Body of pancreas (tissue), 4 donors: Measurements from ENCODE around the gene LCE3E.

Source experiments
- POLR2A ChIP-seq, 3 donors: fragments of 450-650 bp; IDR thresholded peaks; one replicate each; pipeline ENCODE4 v1.6.1; 2016; ENCODE audit warnings: antibody characterized with exemption in 3 of 3, mild to moderate bottlenecking in 2 of 3
- TF ChIP-seq, protein P1 (sequence below), 7 experiments: fragments of 450-650 bp in 4 of 7; fragments of 200-600 bp in 3 of 7; sonication (generic) in 3 of 7; IDR thresholded peaks; one replicate each; pipeline ENCODE4 v1.5.1; 2016 to 2019; ENCODE audit warnings: antibody characterized with exemption in 7 of 7

GRCh38 chr1:152517237-152517811 is 49.3 kb downstream of the LCE3E start:
- TF ChIP-seq, protein P1, sequence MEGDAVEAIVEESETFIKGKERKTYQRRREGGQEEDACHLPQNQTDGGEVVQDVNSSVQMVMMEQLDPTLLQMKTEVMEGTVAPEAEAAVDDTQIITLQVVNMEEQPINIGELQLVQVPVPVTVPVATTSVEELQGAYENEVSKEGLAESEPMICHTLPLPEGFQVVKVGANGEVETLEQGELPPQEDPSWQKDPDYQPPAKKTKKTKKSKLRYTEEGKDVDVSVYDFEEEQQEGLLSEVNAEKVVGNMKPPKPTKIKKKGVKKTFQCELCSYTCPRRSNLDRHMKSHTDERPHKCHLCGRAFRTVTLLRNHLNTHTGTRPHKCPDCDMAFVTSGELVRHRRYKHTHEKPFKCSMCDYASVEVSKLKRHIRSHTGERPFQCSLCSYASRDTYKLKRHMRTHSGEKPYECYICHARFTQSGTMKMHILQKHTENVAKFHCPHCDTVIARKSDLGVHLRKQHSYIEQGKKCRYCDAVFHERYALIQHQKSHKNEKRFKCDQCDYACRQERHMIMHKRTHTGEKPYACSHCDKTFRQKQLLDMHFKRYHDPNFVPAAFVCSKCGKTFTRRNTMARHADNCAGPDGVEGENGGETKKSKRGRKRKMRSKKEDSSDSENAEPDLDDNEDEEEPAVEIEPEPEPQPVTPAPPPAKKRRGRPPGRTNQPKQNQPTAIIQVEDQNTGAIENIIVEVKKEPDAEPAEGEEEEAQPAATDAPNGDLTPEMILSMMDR (IDR thresholded peaks at IDR 0.05), result no peak
- TF ChIP-seq POLR2A (IDR thresholded peaks at IDR 0.05), result no peak
